ENCODE results near the gene TRMT112.
A peak's percentile ranks its signal among the peaks of the same experiment; 100 is the strongest.

TRMT112 gene

GRCh38 chr11:64341429-64341828 lies 24.1 kb upstream of the TRMT112 start:
- Mint-ChIP-seq H3K4me1 (peaks cover 46% of the 10 kb centered on the region), H3K9me3 (no peaks in the 10 kb centered on the region), H3K27ac (no peak overlapping the region), H3K4me3 (peak overlapping the region; percentile 74), H3K36me3 (ENCODE audit: low read depth) (no peaks in the 10 kb centered on the region), H3K27me3 (ENCODE audit: low read depth, poor library complexity) (peaks cover 16% of the 10 kb centered on the region)
- DNase-seq = no peak
- no peak for TF ChIP-seq CTCF (IDR thresholded peaks at IDR 0.05)

- peak; percentile 87 for DNase-seq
- Mint-ChIP-seq H3K4me3 (peak overlapping the region; percentile 74), H3K9me3 (no peaks in the 10 kb centered on the region), H3K4me1 (peaks cover 46% of the 10 kb centered on the region), H3K27ac (no peak overlapping the region), H3K36me3 (ENCODE audit: low read depth) (no peaks in the 10 kb centered on the region), H3K27me3 (ENCODE audit: low read depth, poor library complexity) (peaks cover 16% of the 10 kb centered on the region)
- no peak for TF ChIP-seq CTCF (IDR thresholded peaks at IDR 0.05)
Measured at GRCh38 chr11:64340671-64341335, 23.4 kb upstream of the TRMT112 start.

- peaks cover 16% of the 10 kb centered on the region for H3K27me3 Mint-ChIP-seq (ENCODE audit: low read depth, poor library complexity)
- H3K9me3 Mint-ChIP-seq = no peaks in the 10 kb centered on the region
- DNase-seq = no peak
- TF ChIP-seq CTCF (IDR thresholded peaks at IDR 0.05) = no peak
- H3K27ac Mint-ChIP-seq = no peak within 1 kb of the TSS
- peak within 1 kb of the TSS; percentile 74 for H3K4me3 Mint-ChIP-seq
- no peaks in the 10 kb centered on the region for H3K36me3 Mint-ChIP-seq (ENCODE audit: low read depth)
- peaks cover 47% of the 10 kb centered on the region for H3K4me1 Mint-ChIP-seq
Measured at GRCh38 chr11:64339754-64340408, 22.5 kb upstream of the TRMT112 start, which contains the start of gene CCDC88B. TSS of gene CCDC88B (plus strand) at chr11:64340204. CDS start at chr11:64340267, 63 bp downstream.

- Mint-ChIP-seq H3K27ac (no peak overlapping the region), H3K4me3 (no peak overlapping the region)
Measured at GRCh38 chr11:64339286-64339685, 21.9 kb upstream of the TRMT112 start.

GRCh38 chr11:64338716-64339115 lies 21.4 kb upstream of the TRMT112 start:
- Mint-ChIP-seq H3K27me3 (ENCODE audit: low read depth, poor library complexity) (peaks cover 16% of the 10 kb centered on the region), H3K9me3 (no peaks in the 10 kb centered on the region), H3K4me3 (no peak overlapping the region), H3K27ac (no peak overlapping the region), H3K36me3 (ENCODE audit: low read depth) (no peaks in the 10 kb centered on the region), H3K4me1 (peaks cover 49% of the 10 kb centered on the region)
- DNase-seq = no peak
- TF ChIP-seq CTCF (IDR thresholded peaks at IDR 0.05) = no peak

More at GRCh38 chr11:64339286-64339685, 21.9 kb upstream of the TRMT112 start:
- H3K4me1 Mint-ChIP-seq = peaks cover 49% of the 10 kb centered on the region
- DNase-seq = no peak
- TF ChIP-seq CTCF (IDR thresholded peaks at IDR 0.05) = no peak
- no peaks in the 10 kb centered on the region for H3K36me3 Mint-ChIP-seq (ENCODE audit: low read depth)
- no peaks in the 10 kb centered on the region for H3K9me3 Mint-ChIP-seq
- peaks cover 16% of the 10 kb centered on the region for H3K27me3 Mint-ChIP-seq (ENCODE audit: low read depth, poor library complexity)
